GM23338 (cell line): ENCODE data around the gene BSND. TPM values are rescaled to one million over a fixed set of nuclear protein-coding genes. Genes with fewer than 3 reads are reported as not detected.
"Not testable (repeated sequence)": the region's sequence is repeated elsewhere in the genome, so short reads cannot be mapped to it uniquely, and the experiment has no call there.

Source experiments
- ATAC-seq: fragments of 200-7000 bp; cut with Tn5 transposase; 3 replicates; pipeline ENCODE4 v1.9.1; 2020
- DNase-seq: peaks from one replicate; pipeline ENCODE4 v3.0.0-alpha.2; 2015; ENCODE audit warnings: low spot score
- H2AFZ ChIP-seq: fragments of 200-600 bp; sonication (generic); 2 replicates; pipeline ENCODE4 v1.8.0; 2016; ENCODE audit warnings: antibody characterized with exemption, mild to moderate bottlenecking, moderate library complexity
- H3F3A ChIP-seq: fragments of 200-600 bp; sonication (generic); replicated peaks from 2 replicates; pipeline ENCODE4 v1.8.0; 2017; ENCODE audit warnings: antibody characterized with exemption, mixed run types, low read depth
- H3K27ac ChIP-seq: fragments of 200-600 bp; sonication (generic); 2 replicates; pipeline ENCODE4 v1.6.1; 2016; ENCODE audit warnings: low read depth
- H3K27me3 ChIP-seq: fragments of 200-600 bp; sonication (generic); 2 replicates; pipeline ENCODE4 v1.8.0; 2016; ENCODE audit warnings: mild to moderate bottlenecking, mixed run types, moderate library complexity; ENCODE audit not compliant: insufficient read depth
- H3K36me3 ChIP-seq: fragments of 200-600 bp; sonication (generic); 2 replicates; pipeline ENCODE4 v1.8.0; 2016; ENCODE audit warnings: mild to moderate bottlenecking; ENCODE audit not compliant: insufficient read depth
- H3K4me1 ChIP-seq: fragments of 200-600 bp; sonication (generic); 2 replicates; pipeline ENCODE4 v1.8.0; 2016; ENCODE audit warnings: mild to moderate bottlenecking, moderate library complexity; ENCODE audit not compliant: insufficient read depth
- H3K4me2 ChIP-seq: fragments of 200-600 bp; sonication (generic); 2 replicates; pipeline ENCODE4 v1.7.1; 2017; ENCODE audit warnings: mixed run types
- H3K4me3 ChIP-seq: fragments of 200-600 bp; sonication (generic); 2 replicates; pipeline ENCODE4 v1.6.1; 2016; ENCODE audit warnings: mixed run types
- H3K79me2 ChIP-seq: fragments of 200-600 bp; sonication (generic); replicated peaks from 2 replicates; pipeline ENCODE4 v1.8.0; 2017; ENCODE audit warnings: mild to moderate bottlenecking; ENCODE audit not compliant: insufficient read depth
- H3K9me2 ChIP-seq: fragments of 200-600 bp; sonication (generic); 2 replicates; pipeline ENCODE4 v1.8.0; 2017; ENCODE audit not compliant: insufficient read depth
- H4K20me1 ChIP-seq: fragments of 200-600 bp; sonication (generic); replicated peaks from 2 replicates; pipeline ENCODE4 v1.8.0; 2017; ENCODE audit warnings: mild to moderate bottlenecking; ENCODE audit not compliant: insufficient read depth
- H3K27ac Mint-ChIP-seq: 2 replicates; pipeline ENCODE4 v1.8.0; 2020; ENCODE audit warnings: inconsistent platforms, mild to moderate bottlenecking, moderate library complexity, mixed read lengths
- H3K27me3 Mint-ChIP-seq: 3 replicates; pipeline ENCODE4 v1.8.0; 2022; ENCODE audit warnings: low read depth, mild to moderate bottlenecking, moderate library complexity, mixed read lengths, inconsistent platforms; ENCODE audit not compliant: insufficient read depth, poor library complexity
- H3K36me3 Mint-ChIP-seq: 3 replicates; pipeline ENCODE4 v1.8.0; 2021; ENCODE audit warnings: low read depth, mild to moderate bottlenecking, inconsistent platforms, moderate library complexity, mixed read lengths
- H3K4me1 Mint-ChIP-seq: 3 replicates; pipeline ENCODE4 v1.8.0; 2020; ENCODE audit warnings: mild to moderate bottlenecking, inconsistent platforms, mixed read lengths
- H3K4me3 Mint-ChIP-seq: 3 replicates; pipeline ENCODE4 v1.8.0; 2021; ENCODE audit warnings: moderate library complexity, mild to moderate bottlenecking, inconsistent platforms, mixed read lengths
- H3K9me3 Mint-ChIP-seq: 3 replicates; pipeline ENCODE4 v1.8.0; 2020; ENCODE audit warnings: moderate library complexity, mild to moderate bottlenecking, inconsistent platforms, mixed read lengths
- CTCF ChIP-seq, 2 experiments: fragments of 200-600 bp in 1 of 2; sonication (generic) in 1 of 2; conservative IDR thresholded peaks; 2 replicates each; pipeline versions ENCODE4 v1.5.1 to v1.6.1; 2016 to 2017; ENCODE audit warnings: antibody characterized with exemption in 2 of 2, low read depth in 2 of 2, mild to moderate bottlenecking in 2 of 2, moderate library complexity in 1 of 2
- EZH2phosphoT487 ChIP-seq: fragments of 200-600 bp; sonication (generic); IDR thresholded peaks from one replicate; pipeline ENCODE4 v1.8.1; 2018; ENCODE audit warnings: antibody characterized with exemption; ENCODE audit not compliant: unreplicated experiment
- ZNF331 ChIP-seq: fragments of 250-450 bp; sonication (Bioruptor Pico); IDR thresholded peaks from 2 replicates; pipeline ENCODE4 v1.5.0; 2020; ENCODE audit warnings: low read depth, mild to moderate bottlenecking, moderate library complexity
- polyA plus RNA-seq: library from polyadenylated mRNA; unstranded; fragments of >200 nt; fragmentation: Nextera tagmentation; extraction: Ambion mirVana; gene quantifications from 2 replicates; pipeline ENCODE4 v1.2.1, GENCODE V29; 2016
- total RNA-seq: library from RNA; depleted of rRNA; stranded (reverse); fragments of >200 nt; shearing (Covaris generic); gene quantifications from 2 replicates; pipeline ENCODE4 v1.2.3, GENCODE V29; 2014

BSND gene
- total and polyA plus RNA-seq, 2 experiments from 2014 or later, result 0.55 to 1.4 TPM

DNA sequence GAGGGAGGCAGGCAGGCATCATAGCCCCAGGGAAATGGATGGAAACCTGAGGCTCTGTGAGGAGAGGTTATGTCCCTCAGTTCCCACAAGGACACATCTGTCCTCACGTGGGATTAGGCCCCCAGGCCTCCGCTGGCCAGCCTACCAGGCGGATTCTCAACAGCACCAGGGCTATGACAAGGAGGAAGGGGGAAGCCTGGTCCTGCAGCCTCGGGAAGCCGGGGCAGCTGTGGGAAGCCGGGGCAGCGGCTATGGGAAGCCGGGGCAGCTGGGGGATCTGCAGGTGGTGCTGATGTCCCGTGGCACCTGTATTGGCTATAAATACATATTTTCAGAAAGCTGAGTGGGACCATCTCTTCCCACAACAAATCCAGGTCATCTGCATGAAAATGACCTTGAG, 19.7 kb downstream of the BSND start:
- Mint-ChIP-seq H3K9me3 (peaks cover 9% of the 10 kb centered on the region), H3K27ac (no peak overlapping the region), H3K4me3 (no peak overlapping the region), H3K36me3 (peaks cover 5% of the 10 kb centered on the region), H3K27me3 (peaks cover 13% of the 10 kb centered on the region), H3K4me1 (peaks cover 8% of the 10 kb centered on the region)
- DNase-seq (no peak), ATAC-seq (no peak)
- H3K79me2 ChIP-seq, result no peaks in the 10 kb centered on the region
- no peak overlapping the region for H3K4me3 ChIP-seq
- H3K36me3 ChIP-seq, result no peaks in the 10 kb centered on the region
- TF ChIP-seq EZH2phosphoT487, result no peak
- H3K9me2 ChIP-seq, result no peaks in the 10 kb centered on the region
- H3F3A ChIP-seq, result peaks cover 4% of the 10 kb centered on the region; the same call in 1 of the 2 replicates
- no peaks in the 10 kb centered on the region for H3K27me3 ChIP-seq
- peaks cover 14% of the 10 kb centered on the region for H3K4me1 ChIP-seq
- H3K27ac ChIP-seq, result no peak overlapping the region
- H4K20me1 ChIP-seq, result no peaks in the 10 kb centered on the region
- H3K4me2 ChIP-seq, result no peak overlapping the region
- H2AFZ ChIP-seq, result no peak overlapping the region

- H3K36me3 ChIP-seq, result no peaks in the 10 kb centered on the region
- H3K27ac ChIP-seq, result peak overlapping the region; percentile 87
- H3K27ac Mint-ChIP-seq, result no peak overlapping the region
- peaks cover 21% of the 10 kb centered on the region for H3K9me3 Mint-ChIP-seq
- H3K4me3 Mint-ChIP-seq, result no peak overlapping the region
- peak overlapping the region; percentile 97 for H2AFZ ChIP-seq
- ATAC-seq, result peak; percentile 100
- H3F3A ChIP-seq, result peaks cover 4% of the 10 kb centered on the region; the same call in 1 of the 2 replicates
- peak; percentile 99 for DNase-seq
- H3K9me2 ChIP-seq, result no peaks in the 10 kb centered on the region
- H3K36me3 Mint-ChIP-seq, result peaks cover 9% of the 10 kb centered on the region
- H3K4me1 Mint-ChIP-seq, result peaks cover 22% of the 10 kb centered on the region
- no peaks in the 10 kb centered on the region for H3K27me3 ChIP-seq
- H3K4me2 ChIP-seq, result no peak overlapping the region
- peaks cover 9% of the 10 kb centered on the region for H3K27me3 Mint-ChIP-seq
- H3K79me2 ChIP-seq, result no peaks in the 10 kb centered on the region
- TF ChIP-seq ZNF331 (CRISPR knock-in tag) (no peak), CTCF (conservative IDR thresholded peaks at IDR 0.05; ENCODE audit: low read depth in 2 of 2) (peak; percentile 95 to 97)
- no peaks in the 10 kb centered on the region for H4K20me1 ChIP-seq
- H3K4me3 ChIP-seq, result no peak overlapping the region
- H3K4me1 ChIP-seq, result peaks cover 20% of the 10 kb centered on the region
These were observed 23.3 kb downstream of the BSND start for GRCh38 chr1:55021942-55022546.

- H3K36me3 ChIP-seq, ATAC-seq, H3K4me3 Mint-ChIP-seq, H3K9me2 ChIP-seq, H2AFZ ChIP-seq, H3K27ac Mint-ChIP-seq, H3K4me2 ChIP-seq, H4K20me1 ChIP-seq, H3K4me3 ChIP-seq, H3K27me3 Mint-ChIP-seq, H3K27ac ChIP-seq, H3K36me3 Mint-ChIP-seq, H3K79me2 ChIP-seq, H3F3A ChIP-seq, H3K27me3 ChIP-seq, DNase-seq: not testable (repeated sequence)
- peaks cover 21% of the 10 kb centered on the region for H3K9me3 Mint-ChIP-seq
- H3K4me1 ChIP-seq, result peaks cover 24% of the 10 kb centered on the region
- H3K4me1 Mint-ChIP-seq, result peaks cover 35% of the 10 kb centered on the region
These were observed 25.4 kb downstream of the BSND start for GRCh38 chr1:55024163-55024562.

- Histone ChIP-seq H3K27ac (peak overlapping the region; percentile 85; the same call in 1 of the 2 replicates), H3K4me1 (peaks cover 28% of the 10 kb centered on the region)
- not testable (repeated sequence) for H3K9me2 ChIP-seq, H3K79me2 ChIP-seq, H4K20me1 ChIP-seq, H3K4me2 ChIP-seq, H3K27me3 ChIP-seq, H3F3A ChIP-seq, H2AFZ ChIP-seq, DNase-seq, H3K36me3 ChIP-seq, H3K4me3 Mint-ChIP-seq, ATAC-seq, H3K4me3 ChIP-seq, H3K27me3 Mint-ChIP-seq
- H3K4me1 Mint-ChIP-seq, result peaks cover 37% of the 10 kb centered on the region
- 0 out of 2 replicates have a peak overlapping the region, but pooled peaks have one; percentile 66 for H3K27ac Mint-ChIP-seq
- H3K36me3 Mint-ChIP-seq, result peaks cover 18% of the 10 kb centered on the region
- peaks cover 25% of the 10 kb centered on the region for H3K9me3 Mint-ChIP-seq
These were observed 27.9 kb downstream of the BSND start for GRCh38 chr1:55026682-55027081.

GRCh38 chr1:55031098-55031497, 32.4 kb downstream of the BSND start:
- not testable (repeated sequence) for H3K36me3 ChIP-seq, H2AFZ ChIP-seq, H3K9me3 Mint-ChIP-seq, H4K20me1 ChIP-seq, H3K4me3 ChIP-seq, H3K9me2 ChIP-seq, H3K27me3 Mint-ChIP-seq, DNase-seq, H3K27ac ChIP-seq, H3K27me3 ChIP-seq, H3F3A ChIP-seq, H3K27ac Mint-ChIP-seq, H3K4me3 Mint-ChIP-seq, ATAC-seq, H3K36me3 Mint-ChIP-seq, H3K4me2 ChIP-seq, H3K79me2 ChIP-seq
- peaks cover 30% of the 10 kb centered on the region for H3K4me1 Mint-ChIP-seq
- H3K4me1 ChIP-seq, result peaks cover 27% of the 10 kb centered on the region
